Measurements from ENCODE around the gene IRAK4. TPM values are rescaled to one million over a fixed set of nuclear protein-coding genes. Genes with fewer than 3 reads are reported as not detected.

The IRAK4 gene
- total RNA-seq, 1 experiment from 2014 or later, result 15.3 TPM

GRCh38 chr12:43815416-43815815 lies 56.7 kb downstream of the IRAK4 start:
- peaks cover 13% of the 10 kb centered on the region for H3K4me1 Mint-ChIP-seq (ENCODE audit: low read depth, unreplicated experiment)
- no peaks in the 10 kb centered on the region for H3K9me3 Mint-ChIP-seq (ENCODE audit: unreplicated experiment)
- ChIA-PET POLR2A (no interaction called here), CTCF (interaction anchor here (1.5 kb wide), 1 partner anchor 67 kb away, joined by 4 read pairs; no protein-coding TSS in a partner anchor)
- no peaks in the 10 kb centered on the region for H3K36me3 ChIP-seq (ENCODE audit: control insufficient read depth, insufficient read depth, low read length)
- BruUV-seq (replicated peaks), result no TSS peak
- no peaks in the 10 kb centered on the region for H3K27me3 ChIP-seq (replicated peaks; ENCODE audit: control insufficient read depth, insufficient read depth, low read length)
- no peak overlapping the region for H3K4me3 ChIP-seq (ENCODE audit: low read depth, low read length)
- no peaks in the 10 kb centered on the region for H3K4me1 ChIP-seq
- no peak overlapping the region for H3K4me3 Mint-ChIP-seq (ENCODE audit: unreplicated experiment)
- no peak overlapping the region for H3K27ac Mint-ChIP-seq (ENCODE audit: unreplicated experiment)
- no peaks in the 10 kb centered on the region for H3K9me3 ChIP-seq
- no peaks in the 10 kb centered on the region for H3K36me3 Mint-ChIP-seq (ENCODE audit: insufficient read depth, unreplicated experiment)
- no peak for DNase-seq
- no peak for TF ChIP-seq CTCF (IDR thresholded peaks at IDR 0.05; ENCODE audit: insufficient read depth in 1 of 2, low read depth in 1 of 2, low read length in 1 of 2, severe bottlenecking in 1 of 2, unreplicated experiment in 1 of 2)
- H3K27me3 Mint-ChIP-seq (ENCODE audit: insufficient read depth, unreplicated experiment), result no peaks in the 10 kb centered on the region
- intact Hi-C loops (cut with micrococcal nuclease; ENCODE audit: unreplicated experiment), result no loop called here

GRCh38 chr12:43816168-43816567 lies 57.4 kb downstream of the IRAK4 start:
- Mint-ChIP-seq H3K4me1 (ENCODE audit: low read depth, unreplicated experiment) (peaks cover 13% of the 10 kb centered on the region), H3K9me3 (ENCODE audit: unreplicated experiment) (no peaks in the 10 kb centered on the region), H3K27me3 (ENCODE audit: insufficient read depth, unreplicated experiment) (no peaks in the 10 kb centered on the region), H3K36me3 (ENCODE audit: insufficient read depth, unreplicated experiment) (no peaks in the 10 kb centered on the region), H3K27ac (ENCODE audit: unreplicated experiment) (no peak overlapping the region), H3K4me3 (ENCODE audit: unreplicated experiment) (no peak overlapping the region)
- Histone ChIP-seq H3K9me3 (no peaks in the 10 kb centered on the region), H3K36me3 (ENCODE audit: control insufficient read depth, insufficient read depth, low read length) (no peaks in the 10 kb centered on the region), H3K4me1 (no peaks in the 10 kb centered on the region), H3K27me3 (replicated peaks; ENCODE audit: control insufficient read depth, insufficient read depth, low read length) (no peaks in the 10 kb centered on the region), H3K4me3 (ENCODE audit: low read depth, low read length) (no peak overlapping the region)
- no peak for DNase-seq
- TF ChIP-seq CTCF (IDR thresholded peaks at IDR 0.05; ENCODE audit: insufficient read depth in 1 of 2, low read depth in 1 of 2, low read length in 1 of 2, severe bottlenecking in 1 of 2, unreplicated experiment in 1 of 2), result no peak
- intact Hi-C loops (cut with micrococcal nuclease; ENCODE audit: unreplicated experiment), result no loop called here
- POLR2A ChIA-PET, result no interaction called here
- BruUV-seq (replicated peaks), result no TSS peak
- CTCF ChIA-PET, result interaction anchor here (1.5 kb wide), 1 partner anchor 66 kb away, joined by 4 read pairs; no protein-coding TSS in a partner anchor

- BruUV-seq (replicated peaks), result no TSS peak
- no peak overlapping the region for H3K4me3 Mint-ChIP-seq (ENCODE audit: unreplicated experiment)
Observed at GRCh38 chr12:43824207-43824775, 65.5 kb downstream of the IRAK4 start.

More at GRCh38 chr12:43824207-43824775, 65.5 kb downstream of the IRAK4 start:
- H3K27me3 ChIP-seq (replicated peaks; ENCODE audit: control insufficient read depth, insufficient read depth, low read length), result no peaks in the 10 kb centered on the region
- H3K27ac Mint-ChIP-seq (ENCODE audit: unreplicated experiment), result no peak overlapping the region
- no peaks in the 10 kb centered on the region for H3K27me3 Mint-ChIP-seq (ENCODE audit: insufficient read depth, unreplicated experiment)
- no peak for TF ChIP-seq CTCF (IDR thresholded peaks at IDR 0.05; ENCODE audit: insufficient read depth in 1 of 2, low read depth in 1 of 2, low read length in 1 of 2, severe bottlenecking in 1 of 2, unreplicated experiment in 1 of 2)
- no peaks in the 10 kb centered on the region for H3K9me3 ChIP-seq
- peaks cover 6% of the 10 kb centered on the region for H3K4me1 Mint-ChIP-seq (ENCODE audit: low read depth, unreplicated experiment)
- no peaks in the 10 kb centered on the region for H3K36me3 ChIP-seq (ENCODE audit: control insufficient read depth, insufficient read depth, low read length)
- ChIA-PET CTCF (no interaction called here), POLR2A (no interaction called here)
- DNase-seq, result no peak
- no peaks in the 10 kb centered on the region for H3K9me3 Mint-ChIP-seq (ENCODE audit: unreplicated experiment)
- intact Hi-C loops (cut with micrococcal nuclease; ENCODE audit: unreplicated experiment), result no loop called here
- no peak overlapping the region for H3K4me3 ChIP-seq (ENCODE audit: low read depth, low read length)
- H3K36me3 Mint-ChIP-seq (ENCODE audit: insufficient read depth, unreplicated experiment), result no peaks in the 10 kb centered on the region
- peaks cover 3% of the 10 kb centered on the region; the same call in 1 of the 2 replicates for H3K4me1 ChIP-seq
